ENCODE data around the gene MYH14. TPM values are rescaled to one million over a fixed set of nuclear protein-coding genes. Genes with fewer than 3 reads are reported as not detected.

Gene MYH14
- polyA plus RNA-seq, 1 donor: 53.2 TPM

DNA sequence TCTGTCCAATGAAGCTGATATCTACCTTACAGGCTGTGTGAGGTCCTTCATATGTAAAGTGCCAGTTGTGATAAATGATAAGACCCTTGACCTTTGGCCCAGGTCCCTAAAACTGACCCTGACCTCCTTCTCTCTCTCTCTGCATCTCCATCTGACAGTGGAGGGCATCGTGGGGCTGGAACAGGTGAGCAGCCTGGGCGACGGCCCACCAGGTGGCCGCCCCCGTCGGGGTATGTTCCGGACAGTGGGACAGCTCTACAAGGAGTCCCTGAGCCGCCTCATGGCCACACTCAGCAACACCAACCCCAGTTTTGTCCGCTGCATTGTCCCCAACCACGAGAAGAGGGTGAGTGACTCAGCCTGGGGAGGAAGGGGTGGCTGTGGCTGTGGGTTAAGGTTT is 53.7 kb downstream of the MYH14 start:
- no peak for DNase-seq (ENCODE audit: low read depth)

DNA sequence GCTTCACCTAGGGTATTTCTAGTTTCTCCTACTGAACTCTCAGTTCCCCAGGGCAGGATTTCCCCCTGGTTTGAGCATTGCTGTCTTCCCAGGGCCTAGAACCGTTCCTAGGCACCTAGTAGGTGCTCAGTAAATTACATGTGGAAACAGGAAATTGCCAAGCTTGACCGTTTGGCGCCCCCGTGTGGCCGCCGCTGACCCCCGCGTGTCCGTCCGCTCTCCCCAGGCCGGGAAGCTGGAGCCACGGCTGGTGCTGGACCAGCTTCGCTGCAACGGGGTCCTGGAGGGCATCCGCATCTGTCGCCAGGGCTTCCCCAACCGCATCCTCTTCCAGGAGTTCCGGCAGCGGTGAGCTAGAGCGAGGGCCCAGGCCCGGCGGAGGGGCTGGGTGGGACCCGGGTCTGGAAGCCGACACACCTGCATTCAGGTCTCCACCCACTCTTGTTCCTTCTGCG is 55.5 kb downstream of the MYH14 start:
- no peak for DNase-seq (ENCODE audit: low read depth)

DNA sequence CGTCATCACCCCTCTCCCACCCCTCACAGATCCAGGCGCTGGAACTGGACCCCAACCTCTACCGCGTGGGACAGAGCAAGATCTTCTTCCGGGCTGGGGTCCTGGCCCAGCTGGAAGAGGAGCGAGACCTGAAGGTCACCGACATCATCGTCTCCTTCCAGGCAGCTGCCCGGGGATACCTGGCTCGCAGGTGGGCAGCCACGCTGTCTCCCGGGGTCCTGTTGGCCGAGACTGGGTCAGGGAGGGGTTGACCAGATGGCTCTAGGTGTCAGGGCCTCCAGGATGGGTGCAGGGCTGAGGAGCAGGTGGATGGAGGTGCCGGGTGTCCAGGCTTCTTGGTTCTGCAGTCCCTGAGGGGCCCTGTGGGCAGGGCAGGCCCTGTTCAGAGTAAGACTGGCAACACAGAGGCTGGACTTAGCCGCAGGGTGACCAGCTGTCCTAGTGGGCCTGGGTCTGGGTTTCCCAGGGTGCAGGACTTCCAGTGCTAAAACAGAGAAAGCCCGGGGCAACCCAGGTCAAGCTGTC is 58.1 kb downstream of the MYH14 start:
- no peak for DNase-seq (ENCODE audit: low read depth)

DNA sequence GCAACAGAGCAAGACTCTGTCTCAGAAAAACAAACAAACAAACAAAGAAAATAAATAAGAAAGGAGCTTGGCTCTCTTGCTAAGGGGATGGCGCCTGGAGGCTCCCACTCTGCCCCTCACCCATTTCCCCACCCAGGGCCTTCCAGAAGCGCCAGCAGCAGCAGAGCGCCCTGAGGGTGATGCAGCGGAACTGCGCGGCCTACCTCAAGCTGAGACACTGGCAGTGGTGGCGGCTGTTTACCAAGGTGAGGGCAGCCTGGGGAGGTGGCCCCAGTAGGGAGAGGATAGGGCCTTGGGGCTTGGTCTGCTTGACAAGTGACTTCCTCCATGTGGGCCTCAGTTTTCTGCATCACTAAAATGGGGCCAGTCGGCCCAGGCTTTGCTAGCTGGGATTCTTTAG is 59.8 kb downstream of the MYH14 start:
- no peak for DNase-seq (ENCODE audit: low read depth)

DNA sequence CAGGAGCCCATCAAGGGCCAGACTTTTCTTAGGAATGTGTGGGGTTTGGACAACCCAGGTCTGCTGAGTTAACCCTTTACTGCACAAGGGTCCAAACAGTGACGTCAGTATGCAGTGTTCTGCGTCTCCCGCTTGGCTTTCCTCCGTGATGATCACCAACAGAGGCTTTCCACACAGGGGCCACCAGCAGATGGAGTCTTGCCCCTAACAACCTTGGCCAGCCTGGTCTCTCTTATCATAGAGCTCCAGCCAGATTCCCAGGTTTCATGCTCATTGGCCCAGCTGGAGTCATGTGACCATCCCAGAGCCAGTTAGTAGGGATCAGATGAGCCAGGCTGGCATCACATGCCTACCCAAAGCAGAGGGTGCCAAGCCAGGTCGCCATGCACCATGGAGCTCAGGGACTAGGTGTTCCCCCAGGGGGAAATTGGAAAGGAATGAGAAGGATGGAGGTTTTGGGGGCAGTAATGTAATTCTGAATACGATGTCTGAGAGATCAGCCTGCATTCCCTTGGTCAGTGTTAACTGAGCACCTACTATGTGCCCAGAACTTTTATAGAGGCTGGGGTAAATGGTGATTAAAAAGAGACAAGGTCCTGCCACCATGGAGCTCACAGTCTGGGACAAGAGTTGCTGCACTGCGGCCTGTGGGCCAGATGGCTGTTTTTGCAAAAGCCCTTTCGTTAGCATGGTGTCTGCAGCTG is 61.2 kb downstream of the MYH14 start:
- DNase-seq (ENCODE audit: low read depth): no peak

DNA sequence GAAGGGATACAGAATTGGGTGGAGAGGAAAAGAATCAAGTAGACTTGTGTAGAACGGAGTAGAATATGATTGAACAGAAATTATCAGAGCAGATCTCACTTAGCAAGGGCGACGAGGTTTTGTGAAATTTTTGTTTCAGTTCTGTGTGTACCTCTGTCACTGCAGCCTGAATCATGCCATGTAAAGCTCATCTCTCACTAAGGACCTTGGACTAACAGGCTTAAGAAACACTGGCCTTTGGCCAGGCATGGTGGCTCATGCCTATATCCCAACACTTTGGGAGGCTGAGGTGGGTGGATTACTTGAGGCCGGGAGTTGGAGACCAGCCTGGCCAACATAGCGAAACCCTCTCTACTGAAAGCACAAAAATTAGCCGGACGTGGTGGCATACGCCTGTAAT is 62.6 kb downstream of the MYH14 start:
- no peak for DNase-seq (ENCODE audit: low read depth)

DNA sequence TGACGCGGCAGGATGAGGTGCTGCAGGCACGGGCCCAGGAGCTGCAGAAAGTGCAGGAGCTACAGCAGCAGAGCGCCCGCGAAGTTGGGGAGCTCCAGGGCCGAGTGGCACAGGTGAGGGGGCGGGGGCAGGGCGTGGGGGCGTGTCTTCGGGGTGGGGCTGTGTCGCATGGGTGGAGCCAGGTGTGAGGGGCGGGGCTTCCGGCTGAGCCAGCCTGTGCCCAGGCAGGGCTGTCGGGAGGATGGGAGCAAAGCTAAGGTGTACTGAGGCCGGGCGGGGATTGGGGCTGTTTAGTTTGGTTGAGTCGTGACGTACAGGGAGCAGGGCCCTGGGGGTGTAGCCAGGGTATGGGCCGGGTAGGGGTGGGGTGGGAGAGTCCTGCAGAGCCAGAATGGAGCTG is 63.5 kb downstream of the MYH14 start:
- DNase-seq (ENCODE audit: low read depth): no peak

DNA sequence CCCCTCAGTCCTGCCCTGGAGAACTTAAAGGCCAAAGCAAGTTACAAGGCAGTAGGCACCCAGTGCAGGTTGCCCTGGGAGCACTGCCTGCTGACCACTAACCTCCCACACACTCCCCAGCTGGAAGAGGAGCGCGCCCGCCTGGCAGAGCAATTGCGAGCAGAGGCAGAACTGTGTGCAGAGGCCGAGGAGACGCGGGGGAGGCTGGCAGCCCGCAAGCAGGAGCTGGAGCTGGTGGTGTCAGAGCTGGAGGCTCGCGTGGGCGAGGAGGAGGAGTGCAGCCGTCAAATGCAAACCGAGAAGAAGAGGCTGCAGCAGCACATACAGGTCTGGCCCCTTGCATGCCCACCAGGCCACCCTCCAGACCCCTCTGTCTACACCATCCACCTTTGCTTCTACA is 64.6 kb downstream of the MYH14 start:
- DNase-seq (ENCODE audit: low read depth): no peak

DNA sequence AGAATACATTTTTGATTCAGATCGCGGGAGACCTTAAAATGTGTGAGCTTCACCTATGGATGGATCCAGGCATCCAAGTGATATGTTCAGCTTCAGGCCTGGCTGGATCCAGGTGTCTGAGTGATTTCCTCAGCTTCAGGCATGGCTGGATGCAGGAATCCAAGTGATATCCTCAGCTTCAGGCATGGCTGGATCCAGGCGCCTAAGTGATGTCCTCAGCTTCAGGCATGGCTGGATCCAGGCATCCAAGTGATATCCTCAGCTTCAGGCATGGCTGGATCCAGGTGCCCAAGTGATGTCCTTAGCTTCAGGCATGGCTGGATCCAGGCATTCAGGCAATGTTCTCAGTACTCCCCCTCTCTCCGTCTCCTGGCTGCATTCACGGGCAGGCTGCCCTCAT is 65.1 kb downstream of the MYH14 start:
- DNase-seq (ENCODE audit: low read depth): no peak

DNA sequence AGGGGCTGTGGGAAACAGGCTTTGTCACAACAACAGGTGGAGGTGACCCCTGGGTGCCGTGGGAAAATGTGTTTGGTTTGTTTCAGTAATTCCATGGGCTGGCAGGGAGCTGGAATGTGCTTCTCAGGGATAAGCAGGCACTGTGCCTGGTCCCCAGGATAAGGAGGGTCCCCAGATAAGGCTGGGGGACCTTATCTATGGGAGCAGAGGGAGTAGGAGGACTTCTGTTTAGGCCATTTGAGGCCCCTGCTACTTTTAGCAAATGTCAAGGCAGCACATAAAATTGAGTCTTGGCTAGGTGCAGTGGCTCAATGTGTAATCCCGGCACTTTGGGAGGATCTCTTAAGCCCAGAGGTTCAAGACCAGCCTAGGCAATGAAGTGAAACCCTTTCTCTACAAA is 66.2 kb downstream of the MYH14 start:
- no peak for DNase-seq (ENCODE audit: low read depth)

DNA sequence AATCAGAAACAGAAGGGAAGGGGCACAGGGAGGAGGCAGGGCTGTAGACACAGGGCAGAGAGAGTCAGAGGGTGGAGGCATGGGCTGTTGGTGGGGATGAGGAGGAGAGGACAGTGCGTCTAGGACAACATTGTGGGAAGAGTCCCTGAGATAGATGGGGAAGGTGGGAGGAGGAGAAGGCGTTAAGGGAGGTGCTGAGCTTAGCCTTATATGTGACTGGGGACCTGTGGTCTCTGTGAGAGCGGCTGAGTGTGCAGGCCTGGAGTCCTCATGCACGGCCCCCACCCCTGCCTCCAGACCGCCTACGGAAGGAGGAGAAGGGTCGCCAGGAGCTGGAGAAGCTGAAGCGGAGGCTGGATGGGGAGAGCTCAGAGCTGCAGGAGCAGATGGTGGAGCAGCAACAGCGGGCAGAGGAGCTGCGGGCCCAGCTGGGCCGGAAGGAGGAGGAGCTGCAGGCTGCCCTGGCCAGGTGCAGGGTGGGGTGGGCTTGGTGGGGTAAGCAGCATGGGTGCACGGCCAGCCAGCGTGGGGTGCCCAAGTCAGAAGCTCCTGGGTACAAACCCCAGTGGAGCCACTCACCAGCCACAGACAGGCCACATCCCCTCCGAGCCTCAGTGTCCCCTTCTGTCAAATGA is 69.0 kb downstream of the MYH14 start:
- DNase-seq (ENCODE audit: low read depth): no peak

DNA sequence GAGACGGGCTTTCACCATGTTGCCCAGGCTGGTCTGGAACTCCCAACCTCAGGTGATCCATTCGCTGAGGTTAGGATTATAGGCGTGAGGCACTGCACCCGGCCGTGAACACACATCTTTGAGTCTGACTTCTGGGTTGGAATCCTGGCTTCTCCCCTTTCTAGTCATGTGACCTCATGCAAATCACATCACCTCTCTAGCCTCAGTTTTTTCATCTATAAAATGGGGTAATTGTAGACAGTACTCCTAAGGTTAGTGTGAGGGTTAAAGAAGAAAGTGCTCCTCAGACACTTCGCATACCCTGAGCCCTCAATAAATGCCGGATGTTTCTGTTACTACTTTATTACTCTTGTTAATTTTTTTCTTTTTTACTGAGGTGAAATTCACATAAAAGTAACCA is 70.4 kb downstream of the MYH14 start:
- no peak for DNase-seq (ENCODE audit: low read depth)

DNA sequence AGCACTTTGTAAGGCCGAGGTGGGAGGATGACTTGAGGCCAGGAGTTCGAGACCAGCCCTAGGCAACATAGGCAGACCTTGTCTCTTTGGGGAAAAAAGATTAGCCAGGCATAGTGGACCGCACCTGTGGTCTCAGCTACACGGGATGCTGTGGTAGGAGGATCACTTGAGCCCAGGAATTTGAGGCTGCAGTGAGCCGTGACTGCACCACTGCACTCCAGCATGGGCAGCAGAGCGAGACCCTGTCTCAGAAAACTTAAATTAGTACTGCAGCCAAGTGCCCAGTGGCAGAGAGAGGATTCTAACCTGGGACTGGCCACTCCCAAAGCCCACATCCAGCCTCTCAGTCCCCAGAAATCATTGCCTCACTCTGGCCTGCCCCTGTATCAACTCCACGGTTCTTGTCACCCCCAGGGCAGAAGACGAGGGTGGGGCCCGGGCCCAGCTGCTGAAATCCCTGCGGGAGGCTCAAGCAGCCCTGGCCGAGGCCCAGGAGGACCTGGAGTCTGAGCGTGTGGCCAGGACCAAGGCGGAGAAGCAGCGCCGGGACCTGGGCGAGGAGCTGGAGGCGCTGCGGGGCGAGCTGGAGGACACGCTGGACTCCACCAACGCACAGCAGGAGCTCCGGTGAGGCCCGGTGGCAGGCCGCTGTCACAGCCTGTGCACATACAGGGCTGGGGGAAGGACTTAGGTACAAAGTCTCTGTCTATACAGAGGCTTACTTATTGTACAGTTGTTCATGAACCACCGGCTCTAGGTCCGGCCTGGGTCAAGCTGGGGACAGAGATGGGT is 72.4 kb downstream of the MYH14 start:
- no peak for DNase-seq (ENCODE audit: low read depth)

DNA sequence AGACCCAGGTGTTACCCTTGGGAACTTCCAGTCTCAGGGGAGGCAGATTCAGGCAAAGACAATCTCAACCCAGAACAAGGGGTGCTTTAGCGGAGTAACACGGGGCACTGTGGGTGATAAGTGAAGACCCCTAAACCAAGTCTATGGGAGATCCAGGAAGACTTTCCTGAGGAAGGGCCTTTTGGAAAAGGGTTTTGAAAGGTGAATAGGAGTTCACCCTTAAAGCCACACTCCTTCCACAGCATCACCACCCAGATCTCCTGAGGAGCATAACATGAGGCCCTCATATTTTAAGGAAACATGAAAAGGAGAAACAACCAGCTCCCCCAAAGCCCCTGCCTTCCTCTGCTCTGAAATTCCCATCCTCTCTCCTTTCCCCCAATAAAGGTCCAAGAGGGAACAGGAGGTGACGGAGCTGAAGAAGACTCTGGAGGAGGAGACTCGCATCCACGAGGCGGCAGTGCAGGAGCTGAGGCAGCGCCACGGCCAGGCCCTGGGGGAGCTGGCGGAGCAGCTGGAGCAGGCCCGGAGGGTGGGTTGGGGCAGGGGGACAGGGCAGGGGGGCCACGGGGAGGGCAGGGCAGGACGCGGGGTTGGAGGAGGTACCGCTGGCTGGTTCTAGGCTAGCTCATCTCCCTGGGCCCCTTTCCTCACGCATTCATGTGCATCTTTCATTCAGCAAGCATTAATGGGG is 73.1 kb downstream of the MYH14 start:
- DNase-seq (ENCODE audit: low read depth): no peak

DNA sequence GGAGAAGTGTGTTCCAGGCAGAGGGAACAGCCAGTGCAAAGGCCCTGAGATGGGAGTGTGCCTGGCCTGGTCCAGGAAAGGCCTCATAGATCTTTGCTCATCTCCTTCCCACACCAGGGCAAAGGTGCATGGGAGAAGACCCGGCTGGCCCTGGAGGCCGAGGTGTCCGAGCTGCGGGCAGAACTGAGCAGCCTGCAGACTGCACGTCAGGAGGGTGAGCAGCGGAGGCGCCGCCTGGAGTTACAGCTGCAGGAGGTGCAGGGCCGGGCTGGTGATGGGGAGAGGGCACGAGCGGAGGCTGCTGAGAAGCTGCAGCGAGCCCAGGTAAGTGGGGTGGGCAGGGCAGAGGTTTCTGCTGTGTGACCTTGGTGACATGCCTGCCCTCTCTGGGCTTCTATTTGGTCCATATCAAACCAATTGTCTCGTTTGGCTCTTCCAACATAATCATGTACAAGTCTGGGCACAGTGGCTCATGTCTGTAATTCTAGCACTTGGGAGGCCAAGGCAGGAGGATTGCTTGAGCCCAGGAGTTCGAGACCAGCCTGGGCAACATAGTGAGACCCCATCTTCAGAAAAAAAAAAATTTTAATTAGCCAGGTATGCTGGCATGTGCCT is 74.7 kb downstream of the MYH14 start:
- no peak for DNase-seq (ENCODE audit: low read depth)

DNA sequence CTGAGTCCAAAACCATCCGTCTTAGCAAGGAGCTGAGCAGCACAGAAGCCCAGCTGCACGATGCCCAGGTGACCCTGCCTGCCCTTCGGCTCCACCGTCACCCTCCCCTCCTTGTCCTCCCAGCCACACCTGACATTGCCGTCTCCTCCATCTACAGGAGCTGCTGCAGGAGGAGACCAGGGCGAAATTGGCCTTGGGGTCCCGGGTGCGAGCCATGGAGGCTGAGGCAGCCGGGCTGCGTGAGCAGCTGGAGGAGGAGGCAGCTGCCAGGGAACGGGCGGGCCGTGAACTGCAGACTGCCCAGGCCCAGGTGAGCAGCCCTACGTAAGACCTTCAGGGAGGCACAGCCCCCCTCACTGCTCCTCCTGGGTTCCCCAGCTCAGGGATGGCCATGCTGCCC is 76.7 kb downstream of the MYH14 start:
- no peak for DNase-seq (ENCODE audit: low read depth)

DNA sequence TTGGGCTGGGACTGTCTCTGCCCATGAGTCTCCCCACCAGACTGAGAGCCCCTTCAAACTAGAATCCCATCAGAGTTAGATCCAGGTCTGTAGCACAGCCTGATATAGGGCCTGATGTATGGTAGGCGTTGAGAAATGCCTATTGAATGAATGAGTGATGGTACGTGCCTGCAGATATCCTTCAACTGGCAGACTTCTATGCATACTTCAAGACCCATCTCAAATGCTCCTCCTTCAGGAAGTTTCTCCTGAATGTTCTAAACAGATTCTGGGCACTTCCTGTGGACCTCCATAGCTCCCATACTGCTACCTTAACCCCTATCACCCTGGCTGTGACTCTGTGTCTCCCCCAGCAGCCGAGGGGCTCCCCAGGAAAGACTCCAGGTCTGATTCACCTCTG is 77.6 kb downstream of the MYH14 start:
- DNase-seq (ENCODE audit: low read depth): no peak

DNA sequence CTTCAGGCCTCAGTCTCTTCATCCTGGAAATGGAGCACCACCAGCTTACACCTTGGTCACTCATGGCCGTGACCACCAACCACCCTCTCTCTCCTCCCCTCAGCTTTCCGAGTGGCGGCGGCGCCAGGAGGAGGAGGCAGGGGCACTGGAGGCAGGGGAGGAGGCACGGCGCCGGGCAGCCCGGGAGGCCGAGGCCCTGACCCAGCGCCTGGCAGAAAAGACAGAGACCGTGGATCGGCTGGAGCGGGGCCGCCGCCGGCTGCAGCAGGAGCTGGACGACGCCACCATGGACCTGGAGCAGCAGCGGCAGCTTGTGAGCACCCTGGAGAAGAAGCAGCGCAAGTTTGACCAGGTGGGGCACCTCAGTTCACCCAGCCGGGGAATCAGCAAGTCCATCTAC is 78.1 kb downstream of the MYH14 start:
- DNase-seq (ENCODE audit: low read depth): no peak

DNA sequence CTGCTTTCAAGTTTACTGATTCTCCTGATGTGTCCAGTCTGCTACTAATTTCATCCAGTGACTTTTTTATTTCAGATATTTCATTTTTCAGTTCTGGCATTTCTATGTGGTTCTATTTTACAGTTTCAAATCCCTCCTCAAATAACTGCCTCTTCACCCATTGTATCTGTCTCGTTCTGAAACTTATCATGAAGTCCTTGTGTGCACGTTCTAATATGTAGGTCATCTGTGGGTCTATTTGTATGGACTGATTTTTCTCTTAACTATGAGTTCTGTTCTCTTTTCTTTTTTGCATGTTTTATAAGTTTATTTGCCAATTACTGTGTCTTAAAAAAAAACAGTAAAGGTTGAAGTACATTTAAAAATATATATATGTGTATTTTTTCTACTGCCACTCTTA is 82.4 kb downstream of the MYH14 start:
- no peak for DNase-seq (ENCODE audit: low read depth)

DNA sequence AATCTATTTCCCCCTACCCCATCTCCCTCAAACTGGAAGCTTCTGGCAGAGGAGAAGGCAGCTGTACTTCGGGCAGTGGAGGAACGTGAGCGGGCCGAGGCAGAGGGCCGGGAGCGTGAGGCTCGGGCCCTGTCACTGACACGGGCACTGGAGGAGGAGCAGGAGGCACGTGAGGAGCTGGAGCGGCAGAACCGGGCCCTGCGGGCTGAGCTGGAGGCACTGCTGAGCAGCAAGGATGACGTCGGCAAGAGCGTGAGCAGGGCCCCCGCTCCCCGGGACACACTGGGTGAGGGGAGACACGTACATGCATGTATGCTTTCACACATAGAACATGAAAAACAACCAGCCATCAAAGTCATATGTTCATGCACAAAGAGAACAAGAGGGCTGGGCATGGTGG is 83.0 kb downstream of the MYH14 start:
- DNase-seq (ENCODE audit: low read depth): no peak

DNA sequence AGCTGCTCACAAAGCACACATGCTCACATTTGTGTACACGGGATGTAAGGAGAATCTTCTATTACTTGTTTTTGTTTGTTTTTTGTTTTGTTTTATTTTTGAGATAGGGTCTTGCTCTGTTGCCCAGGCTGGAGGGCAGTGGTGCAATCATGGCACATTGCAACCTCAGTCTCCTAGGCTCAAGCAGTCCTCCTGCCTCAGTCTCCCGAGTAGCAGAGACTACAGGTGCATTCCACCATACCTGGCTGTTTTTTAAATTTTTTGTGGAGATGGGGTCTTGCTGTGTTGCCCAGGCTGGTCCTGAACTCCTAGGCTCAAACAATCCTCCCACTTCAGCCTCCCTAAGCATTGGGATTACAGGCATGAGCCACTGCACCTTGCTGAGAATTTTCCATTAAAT is 83.9 kb downstream of the MYH14 start:
- no peak for DNase-seq (ENCODE audit: low read depth)

DNA sequence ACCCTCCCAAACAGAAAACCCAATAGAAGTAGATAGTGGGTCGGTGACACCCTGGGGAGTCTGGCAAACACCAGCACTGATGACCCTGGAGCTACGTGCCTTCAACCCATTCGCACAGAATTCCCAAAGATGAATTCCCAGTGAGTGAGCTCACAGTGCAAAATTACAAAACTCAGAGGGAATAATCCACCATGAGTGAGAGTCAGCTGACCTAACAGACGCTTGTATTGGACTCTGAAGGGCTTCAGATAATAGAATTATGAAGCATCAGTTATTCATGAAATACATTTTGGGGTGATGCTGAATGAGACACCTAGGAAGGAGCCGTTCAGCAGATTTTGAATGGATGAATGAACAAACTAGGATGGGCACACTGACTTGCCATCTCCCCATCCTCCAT is 85.5 kb downstream of the MYH14 start:
- DNase-seq (ENCODE audit: low read depth): no peak
